D721Med (cell line): ENCODE data around the gene SCRG1.

Source experiments
- DNase-seq: peaks from one replicate; pipeline ENCODE4 v3.0.0; 2011; ENCODE audit warnings: low spot score; ENCODE audit not compliant: insufficient read length
- FAIRE-seq: peaks from 2 replicates; lab custom pipeline; 2011; peaks lifted over from hg19 to GRCh38; lab: Jason Lieb, UNC
- TF ChIP-seq, protein P1 (sequence below): IDR thresholded peaks from 2 replicates; pipeline ENCODE4 v1.5.1; 2012; ENCODE audit warnings: mild to moderate bottlenecking, control low read depth; ENCODE audit not compliant: insufficient read depth; ENCODE audit errors: missing control alignments

Gene SCRG1

DNA sequence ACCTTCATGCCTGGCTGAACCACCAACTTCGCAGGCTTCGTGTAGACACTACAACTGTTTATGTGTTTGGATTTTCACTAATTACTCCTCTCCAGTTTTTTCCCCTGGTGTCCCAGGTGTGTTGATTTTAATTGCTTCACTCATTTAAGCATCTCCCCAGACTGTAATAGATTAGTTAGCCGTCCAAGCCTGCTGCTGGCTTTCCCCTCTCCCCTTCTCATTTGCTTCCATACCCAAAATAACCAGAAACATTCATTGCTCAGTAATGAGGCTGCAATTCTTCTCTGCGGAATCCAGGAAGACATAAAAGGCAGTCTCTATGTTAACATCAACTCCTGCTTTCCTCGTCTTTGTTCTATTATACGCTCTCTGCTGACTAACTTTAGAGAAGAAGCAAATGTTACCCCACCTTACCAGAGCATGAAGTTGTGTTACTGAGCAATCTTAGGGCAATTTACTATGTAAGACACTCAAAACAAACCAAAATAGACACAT lies 37.9 kb upstream of the SCRG1 start:
- TF ChIP-seq, protein P1, sequence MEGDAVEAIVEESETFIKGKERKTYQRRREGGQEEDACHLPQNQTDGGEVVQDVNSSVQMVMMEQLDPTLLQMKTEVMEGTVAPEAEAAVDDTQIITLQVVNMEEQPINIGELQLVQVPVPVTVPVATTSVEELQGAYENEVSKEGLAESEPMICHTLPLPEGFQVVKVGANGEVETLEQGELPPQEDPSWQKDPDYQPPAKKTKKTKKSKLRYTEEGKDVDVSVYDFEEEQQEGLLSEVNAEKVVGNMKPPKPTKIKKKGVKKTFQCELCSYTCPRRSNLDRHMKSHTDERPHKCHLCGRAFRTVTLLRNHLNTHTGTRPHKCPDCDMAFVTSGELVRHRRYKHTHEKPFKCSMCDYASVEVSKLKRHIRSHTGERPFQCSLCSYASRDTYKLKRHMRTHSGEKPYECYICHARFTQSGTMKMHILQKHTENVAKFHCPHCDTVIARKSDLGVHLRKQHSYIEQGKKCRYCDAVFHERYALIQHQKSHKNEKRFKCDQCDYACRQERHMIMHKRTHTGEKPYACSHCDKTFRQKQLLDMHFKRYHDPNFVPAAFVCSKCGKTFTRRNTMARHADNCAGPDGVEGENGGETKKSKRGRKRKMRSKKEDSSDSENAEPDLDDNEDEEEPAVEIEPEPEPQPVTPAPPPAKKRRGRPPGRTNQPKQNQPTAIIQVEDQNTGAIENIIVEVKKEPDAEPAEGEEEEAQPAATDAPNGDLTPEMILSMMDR = no peak
- no peak for DNase-seq
- FAIRE-seq = no peak

DNA sequence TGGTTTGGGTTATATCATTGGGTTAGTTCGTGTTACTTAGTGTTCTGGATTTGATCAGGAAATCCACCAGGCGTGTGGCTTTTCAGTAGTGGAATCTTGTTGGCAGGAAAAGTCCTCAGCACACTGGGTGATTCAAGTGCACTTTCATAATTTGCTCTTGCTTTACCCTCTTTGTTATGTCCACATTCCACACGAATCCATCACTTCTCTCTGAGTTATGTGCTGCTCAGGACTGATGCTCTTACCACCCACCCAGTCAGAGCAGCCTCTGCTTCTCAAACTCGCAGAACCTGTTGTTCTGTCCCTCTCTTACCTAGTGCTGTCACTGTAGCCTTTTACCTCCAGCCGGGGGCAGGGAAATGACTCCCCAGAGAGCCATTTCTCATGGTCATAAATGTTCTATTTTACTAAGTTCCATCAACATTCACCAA lies 37.2 kb upstream of the SCRG1 start:
- TF ChIP-seq, protein P1 = no peak
- no peak for FAIRE-seq

DNA sequence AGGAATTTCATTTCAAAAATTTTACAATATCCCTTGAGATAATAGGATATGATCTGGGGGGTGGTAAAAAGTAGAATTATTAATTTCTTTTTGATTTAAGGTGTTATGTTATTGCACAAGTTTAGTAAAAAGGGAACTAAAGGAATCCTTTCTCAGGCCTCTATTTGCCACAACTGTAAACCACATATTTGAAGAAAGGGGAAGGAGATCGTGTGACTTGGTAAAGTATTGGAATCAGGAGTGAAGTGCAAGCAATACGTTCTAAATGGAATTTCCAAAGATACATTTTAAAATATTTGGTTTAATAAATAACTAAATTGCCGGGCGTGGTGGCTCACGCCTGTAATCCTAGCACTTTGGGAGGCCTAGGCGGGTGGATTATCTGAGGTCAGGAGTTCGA lies 35.3 kb upstream of the SCRG1 start:
- no peak for DNase-seq
- no peak for FAIRE-seq
- TF ChIP-seq, protein P1 = no peak

More for the DNA sequence above, 37.2 kb upstream of the SCRG1 start:
- no peak for DNase-seq

DNA sequence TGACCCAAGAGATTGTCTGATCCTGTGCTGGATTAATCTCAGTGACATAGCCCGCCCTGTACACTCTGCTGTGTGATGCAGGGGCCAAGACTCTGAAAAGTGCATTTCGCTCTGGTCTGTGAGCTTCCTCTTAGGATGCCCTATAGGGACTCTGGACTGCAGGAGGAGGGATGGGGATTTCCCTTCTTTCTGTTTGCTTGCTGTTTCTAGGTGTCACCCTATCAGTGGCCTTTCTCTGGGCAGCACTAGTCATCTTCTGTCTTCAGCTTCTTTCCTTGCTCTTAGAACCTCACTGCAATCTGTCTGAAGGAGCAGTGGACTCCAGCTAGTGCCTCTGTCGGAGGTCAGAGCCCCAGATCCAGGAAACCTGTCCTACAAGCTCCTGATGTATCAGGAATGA lies 34.5 kb upstream of the SCRG1 start:
- FAIRE-seq (no peak), DNase-seq (no peak)
- TF ChIP-seq, protein P1 = no peak

DNA sequence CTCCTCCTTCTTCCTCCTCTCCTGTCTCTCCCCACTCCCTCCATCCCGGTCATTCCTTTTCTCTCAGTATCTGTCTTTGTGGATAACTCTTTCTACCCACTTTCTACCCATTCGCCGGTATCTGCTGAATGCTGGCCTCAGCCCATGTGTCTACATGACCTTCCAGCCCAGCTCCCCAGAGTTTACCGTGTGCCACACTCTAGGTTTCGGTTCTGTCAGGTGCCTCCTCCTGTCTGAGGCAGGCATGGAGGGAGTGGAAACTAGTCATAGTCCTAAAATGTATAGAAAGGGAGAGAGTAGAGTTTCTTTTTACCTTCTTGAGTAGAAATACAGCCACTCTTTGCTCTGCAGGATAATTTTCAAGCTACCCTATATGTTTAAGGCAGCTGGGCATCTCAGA lies 33.5 kb upstream of the SCRG1 start:
- DNase-seq (no peak), FAIRE-seq (no peak)
- TF ChIP-seq, protein P1 = no peak

DNA sequence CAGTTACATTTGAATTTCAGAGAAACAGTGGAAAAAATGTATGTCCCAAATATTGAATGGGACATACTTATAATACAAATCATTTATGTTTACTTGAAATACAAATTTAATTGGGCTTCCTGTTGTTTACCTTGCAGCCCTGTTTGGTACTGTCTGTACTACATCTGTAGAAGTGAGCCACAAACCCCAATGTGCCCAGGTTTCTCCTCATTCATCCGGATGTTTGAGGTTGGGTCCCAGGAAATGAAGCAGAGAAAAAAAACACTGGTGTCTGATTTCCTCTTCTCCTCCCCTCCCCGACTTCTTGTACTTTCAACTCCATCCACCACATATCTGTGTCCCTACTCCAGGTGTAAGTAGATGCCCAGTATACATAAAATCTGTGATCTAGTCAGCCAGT lies 27.1 kb upstream of the SCRG1 start:
- TF ChIP-seq, protein P1 = no peak
- DNase-seq = no peak
- no peak for FAIRE-seq

DNA sequence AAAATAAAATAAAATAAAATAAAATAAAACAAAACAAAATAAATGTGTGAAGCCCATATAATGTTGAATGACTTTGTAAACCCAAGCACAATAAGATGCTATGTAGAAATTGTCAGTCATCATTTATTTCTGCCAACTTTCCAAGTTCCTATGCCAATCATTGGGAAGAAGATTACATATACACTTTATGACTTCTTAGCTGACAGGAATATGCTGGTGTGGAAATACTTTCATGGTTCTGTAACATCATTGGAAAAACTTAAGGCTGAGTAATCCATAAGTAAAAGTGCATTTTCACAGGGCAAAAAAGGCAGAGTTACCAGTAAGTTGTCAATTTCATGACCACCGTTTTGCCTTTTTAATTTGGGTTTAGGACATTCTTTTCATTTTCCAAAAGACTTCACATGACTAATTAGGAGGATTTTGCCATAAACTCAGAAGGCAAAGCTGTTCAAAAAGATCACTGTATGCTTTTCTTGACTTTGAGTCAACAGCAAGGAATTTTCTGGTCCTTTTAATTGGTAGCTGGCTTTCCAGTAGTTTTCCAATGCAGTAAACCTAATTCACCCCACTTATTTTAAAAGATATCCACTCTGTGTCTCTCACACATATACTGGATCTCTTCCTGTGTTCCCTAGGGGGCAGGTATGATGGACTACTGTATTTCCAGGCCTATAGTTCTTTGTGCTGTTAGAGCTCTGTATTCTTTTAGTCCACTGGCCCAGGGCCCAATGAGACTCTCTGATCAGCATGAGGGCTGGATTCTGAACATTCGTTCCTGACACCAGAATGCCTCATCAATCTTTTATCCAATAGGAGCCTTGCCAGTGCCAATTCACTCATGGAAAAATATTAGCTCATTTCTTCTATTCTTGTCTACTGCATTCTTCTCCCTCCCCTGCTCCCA lies 26.2 kb upstream of the SCRG1 start:
- FAIRE-seq (no peak), DNase-seq (no peak)
- TF ChIP-seq, protein P1 = no peak
